GM19239 (cell line): ENCODE results near the gene ODF4.
"Not testable (repeated sequence)": the region's sequence is repeated elsewhere in the genome, so short reads cannot be mapped to it uniquely, and the experiment has no call there.

ENCODE experiments used
- DNase-seq: peaks from one replicate; pipeline ENCODE4 v3.0.0; 2011; ENCODE audit warnings: low spot score; ENCODE audit not compliant: insufficient read length
- FAIRE-seq: peaks from 2 replicates; lab custom pipeline; 2011; peaks lifted over from hg19 to GRCh38; lab: Jason Lieb, UNC

ODF4 gene

DNA sequence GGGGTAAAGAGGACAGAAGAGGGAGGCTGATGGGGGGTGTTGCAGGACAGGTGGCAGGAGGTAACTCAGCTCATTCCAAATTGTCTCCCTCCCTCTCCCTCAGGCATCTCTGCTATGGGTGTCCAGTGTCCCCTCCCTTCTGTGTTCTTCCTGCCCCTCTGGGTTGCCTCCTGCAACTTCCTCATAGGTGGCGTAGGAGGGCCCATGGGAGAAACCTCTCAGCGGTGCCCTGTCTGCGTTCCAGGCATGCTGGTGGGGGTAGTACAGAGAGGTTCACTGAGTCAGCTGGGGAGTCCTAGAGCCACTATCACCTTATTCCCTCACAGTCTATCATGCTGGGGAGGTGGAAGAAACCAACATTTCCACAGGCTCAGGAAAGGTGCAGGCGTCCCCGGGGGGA lies 14.7 kb upstream of the ODF4 start:
- no peak for FAIRE-seq

DNA sequence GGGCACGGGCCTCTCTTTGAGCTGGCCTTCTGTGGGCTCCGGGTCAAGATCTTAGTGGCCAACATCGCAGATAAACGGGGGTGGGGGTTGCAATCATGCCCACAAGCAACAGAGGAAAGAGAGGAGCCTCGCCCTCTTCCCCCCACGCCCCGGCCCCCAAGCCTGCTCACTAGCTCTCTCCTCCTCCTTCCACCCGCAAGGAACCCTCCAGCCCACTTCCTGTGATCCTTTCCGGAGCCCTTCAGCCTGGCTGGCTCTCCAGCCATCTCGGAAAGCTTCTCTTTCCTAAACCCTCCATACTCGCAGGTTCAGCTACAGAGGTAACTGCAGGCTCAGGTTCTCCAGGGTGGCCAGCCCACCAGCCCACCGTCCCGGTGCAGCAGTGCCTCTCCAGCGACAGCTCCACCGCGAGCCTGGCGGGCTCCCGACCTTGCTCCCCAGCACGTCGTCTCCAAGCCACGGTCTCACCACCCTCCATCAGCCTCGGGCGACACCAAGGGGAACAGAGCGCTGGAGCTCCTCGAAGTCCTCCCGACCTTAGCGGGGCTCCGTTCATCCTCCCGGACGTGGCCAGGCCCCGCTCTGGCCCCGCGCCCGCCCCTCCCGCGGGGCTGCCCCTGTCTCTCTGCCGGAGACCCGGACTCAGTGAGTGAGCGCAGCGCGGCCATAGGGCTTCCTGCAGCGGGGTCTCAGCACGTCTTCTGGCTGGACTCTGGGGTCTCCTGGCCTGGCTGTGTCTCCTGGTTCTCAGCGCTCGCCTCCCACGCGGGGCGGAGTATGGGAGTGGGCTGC lies 12.9 kb upstream of the ODF4 start:
- FAIRE-seq, result no peak
- DNase-seq, result peak; percentile 45

More for the DNA sequence above, 14.7 kb upstream of the ODF4 start:
- DNase-seq, result no peak

DNA sequence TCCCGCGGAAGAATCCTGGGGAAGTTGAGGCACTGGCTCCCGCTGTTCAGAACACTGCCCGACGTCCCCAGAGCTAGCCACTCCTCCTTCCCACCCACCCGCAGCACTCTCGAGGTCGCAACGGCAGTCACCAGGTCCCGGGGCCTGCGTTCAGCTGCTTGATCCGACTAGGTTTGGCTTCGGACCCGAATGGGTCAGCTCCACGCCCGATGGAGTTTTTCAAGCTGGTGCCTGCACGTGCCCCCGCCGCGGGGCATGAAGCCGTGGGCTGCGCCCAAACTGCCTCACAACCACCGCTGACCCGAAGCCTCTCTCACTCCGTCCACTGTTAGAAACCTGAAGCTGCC lies 12.4 kb upstream of the ODF4 start:
- FAIRE-seq, result no peak
- DNase-seq, result no peak

DNA sequence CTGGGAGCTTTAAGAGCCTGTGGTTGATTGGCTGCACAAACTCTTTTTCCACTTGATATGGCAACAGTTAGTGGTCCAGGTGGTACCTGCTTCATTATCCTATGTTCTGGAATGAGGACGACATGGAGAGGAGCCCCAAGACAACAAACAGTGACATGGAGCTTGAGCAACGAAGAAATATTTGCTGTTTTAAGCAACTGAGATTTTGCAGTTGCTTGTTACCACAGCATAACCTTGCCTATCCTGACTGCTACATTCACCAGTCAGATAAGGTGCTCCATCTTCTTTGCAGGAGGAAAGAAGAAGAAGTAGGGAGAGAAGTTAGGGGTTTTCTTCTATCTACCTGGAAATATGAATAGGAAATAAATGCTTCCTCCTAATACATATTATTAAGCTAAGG lies 7.5 kb upstream of the ODF4 start:
- DNase-seq (no peak), FAIRE-seq (no peak)

DNA sequence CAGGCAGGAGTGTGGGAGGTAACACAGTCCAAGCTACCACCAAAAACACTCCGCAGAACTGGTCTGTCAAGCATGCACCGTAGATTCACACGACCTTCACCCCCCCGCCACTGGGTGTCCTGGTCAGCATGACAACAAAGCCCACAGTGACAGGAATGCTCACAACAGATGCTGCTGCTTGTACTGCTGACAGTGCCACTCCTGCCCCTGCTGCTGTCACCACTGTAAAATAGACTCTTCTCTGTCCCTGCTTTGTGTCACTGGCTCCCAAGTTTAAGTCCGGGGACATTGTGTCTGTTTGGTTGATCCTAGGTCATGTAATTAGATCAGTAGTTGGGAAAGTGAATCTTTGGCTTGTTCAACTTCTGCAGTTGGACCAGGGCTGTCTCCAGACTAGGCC lies 7.0 kb upstream of the ODF4 start:
- FAIRE-seq (no peak), DNase-seq (no peak)

DNA sequence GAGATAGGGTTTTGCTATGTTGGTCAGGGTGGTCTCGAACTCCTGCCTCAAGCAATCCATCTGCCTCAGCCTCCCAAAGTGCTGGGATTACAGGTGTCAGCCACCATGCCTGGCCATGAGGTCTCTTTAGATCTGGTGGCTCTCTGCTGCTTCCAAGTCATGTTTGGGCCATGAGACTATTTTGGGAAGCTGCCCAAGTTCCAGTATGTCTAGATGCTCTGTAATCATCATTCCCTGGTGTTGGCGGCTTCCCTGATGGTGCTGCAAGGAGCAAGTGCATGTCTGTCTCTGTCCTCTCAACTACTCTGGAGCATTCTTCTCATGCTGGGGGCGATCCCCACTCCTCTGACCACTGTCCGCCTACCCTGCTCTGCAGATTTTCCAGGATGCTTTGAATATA lies 6.4 kb upstream of the ODF4 start:
- no peak for FAIRE-seq
- no peak for DNase-seq

DNA sequence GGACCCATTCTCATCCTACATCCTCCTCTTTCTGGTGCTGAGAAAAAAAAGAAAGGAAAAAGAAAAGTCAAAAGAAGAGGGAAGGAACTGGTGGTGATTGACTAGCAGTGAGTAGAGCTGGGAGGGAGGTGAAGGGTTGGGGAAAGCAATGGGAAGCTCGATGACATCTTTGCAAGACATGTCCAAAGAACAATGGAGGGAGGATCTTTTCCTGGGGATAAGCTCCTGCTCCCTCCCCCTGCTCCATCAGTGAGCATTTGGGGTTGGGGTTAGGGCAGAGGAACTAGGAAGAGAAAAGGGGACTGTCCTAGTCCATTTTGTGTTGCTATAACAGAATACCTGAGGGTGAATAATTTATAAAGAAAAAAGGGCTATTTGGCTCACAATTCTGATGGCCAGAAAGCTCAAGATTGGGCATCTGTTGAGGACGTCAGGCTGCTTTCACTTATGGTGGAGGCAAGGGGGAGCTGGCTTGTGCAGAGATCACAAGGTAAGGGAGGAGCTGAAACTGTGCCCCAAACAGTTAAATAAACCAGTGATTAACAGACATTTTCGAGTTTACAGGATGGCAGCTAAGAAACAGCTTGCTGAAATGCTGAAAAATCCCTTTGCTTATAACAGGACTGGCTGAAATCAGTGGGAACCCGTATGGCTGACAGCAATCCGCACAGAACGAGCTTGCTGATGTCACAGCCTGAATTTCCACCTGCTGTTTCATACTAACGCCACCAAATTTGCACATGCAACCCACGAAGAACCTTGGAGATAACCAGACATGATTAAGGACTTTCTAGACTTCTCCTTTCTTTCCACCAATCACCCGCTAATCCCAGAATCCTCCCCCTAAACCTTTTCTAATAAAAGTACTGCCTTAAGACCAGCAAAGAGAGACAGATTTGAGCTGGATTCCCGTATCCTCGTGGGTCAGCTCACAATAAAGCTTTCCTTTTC lies 1.6 kb upstream of the ODF4 start:
- FAIRE-seq, result no peak
- DNase-seq, result no peak

DNA sequence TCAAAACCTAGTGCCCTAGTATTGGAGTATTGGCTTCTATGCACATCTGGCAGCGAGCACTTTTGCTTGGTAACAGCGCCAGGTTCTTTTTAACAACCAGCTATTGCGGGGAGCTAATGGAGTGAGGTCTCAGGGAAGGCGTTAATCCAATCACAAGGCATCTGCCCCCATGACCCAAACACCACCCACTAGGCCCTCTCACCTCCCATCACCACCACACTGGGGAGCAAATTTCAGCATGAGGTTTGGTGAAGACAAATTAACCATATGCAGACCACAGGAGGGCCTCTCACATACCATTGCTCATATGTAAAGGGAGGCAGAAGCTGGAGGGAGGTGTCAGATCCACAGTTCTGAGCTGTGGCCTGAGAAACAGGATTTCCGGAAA lies 893 bp upstream of the ODF4 start:
- FAIRE-seq (no peak), DNase-seq (no peak)

DNA sequence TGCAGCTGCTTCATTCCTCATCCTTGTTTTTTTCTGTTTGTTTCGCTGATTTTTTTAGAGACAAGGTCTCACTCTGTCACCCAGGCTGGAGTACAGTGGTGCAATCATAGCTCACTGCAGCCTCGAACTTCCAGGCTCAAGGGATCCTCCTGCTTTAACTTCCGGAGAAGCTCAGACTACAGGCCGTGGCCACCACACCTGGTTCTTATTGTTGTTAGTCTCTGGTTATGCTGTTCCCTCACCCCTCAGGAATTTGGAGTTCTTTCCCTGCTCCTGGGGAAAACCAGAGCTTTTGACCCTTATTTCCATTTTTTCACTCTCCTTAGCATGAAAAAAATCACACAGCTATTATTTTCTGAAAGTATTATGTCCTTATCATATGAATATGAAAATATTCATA lies 1.8 kb downstream of the ODF4 start:
- FAIRE-seq (no peak), DNase-seq (no peak)

DNA sequence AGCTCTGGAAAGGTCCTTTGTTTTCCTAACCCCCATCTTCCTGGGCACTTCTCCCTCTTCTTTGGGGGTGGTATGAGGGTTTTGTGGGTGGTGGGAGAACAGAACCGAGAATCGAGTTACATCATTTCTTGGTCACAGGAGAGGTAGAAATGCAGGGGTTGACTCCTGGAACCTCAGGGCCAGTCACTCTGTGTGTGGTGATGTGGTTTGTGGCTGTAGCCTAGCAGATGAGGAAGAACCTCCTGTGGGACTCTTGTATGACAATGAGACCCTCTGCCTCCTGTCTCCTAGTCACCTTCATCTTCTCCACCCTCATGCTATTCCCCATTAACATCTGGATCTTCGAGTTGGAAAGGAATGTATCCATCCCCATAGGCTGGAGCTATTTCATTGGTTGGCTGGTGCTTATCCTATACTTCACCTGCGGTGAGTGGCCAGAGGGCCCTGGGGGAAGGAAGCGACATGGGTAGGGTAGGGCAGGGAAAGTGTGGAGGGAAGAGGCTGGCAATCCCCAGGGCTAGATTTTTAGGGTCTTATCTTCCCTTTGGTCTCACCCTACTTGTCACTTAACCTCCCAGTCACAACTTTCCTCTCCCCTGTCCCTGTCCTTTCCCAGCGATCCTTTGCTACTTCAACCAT lies 5.5 kb downstream of the ODF4 start:
- DNase-seq (no peak), FAIRE-seq (no peak)

DNA sequence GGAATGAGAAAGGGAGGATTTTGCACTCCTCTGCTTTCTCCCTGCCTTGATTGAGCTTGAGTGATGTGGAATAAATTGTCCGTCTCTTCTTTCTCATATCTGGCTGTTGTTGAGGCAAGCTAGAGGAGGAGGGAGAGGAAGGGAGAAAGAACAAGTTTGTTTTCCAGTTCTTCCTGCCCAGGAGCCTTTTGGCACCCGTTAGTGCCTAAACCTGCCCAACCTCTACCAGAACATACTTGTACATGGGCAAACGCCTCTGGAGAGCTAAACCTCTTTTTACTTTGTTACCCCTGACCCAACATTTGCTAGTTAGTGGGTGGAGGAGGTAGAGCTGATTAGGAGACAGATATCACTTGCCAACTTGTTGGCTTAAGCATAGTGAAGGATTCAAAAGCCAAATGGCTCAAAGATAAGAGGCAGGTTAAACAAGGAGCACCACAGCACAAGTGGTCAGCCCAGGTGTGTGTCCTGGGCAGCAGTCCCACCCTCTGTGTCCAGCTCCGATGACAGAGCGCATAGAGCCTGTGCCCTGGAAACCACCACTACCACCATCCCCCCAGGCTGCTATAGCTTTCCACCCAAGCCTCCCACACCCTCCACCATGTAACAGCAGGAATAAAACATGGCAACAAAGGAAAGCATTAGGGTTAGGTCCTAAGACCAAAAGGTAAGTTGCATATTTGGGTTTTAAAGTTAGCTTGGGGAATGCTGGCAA lies 6.5 kb downstream of the ODF4 start:
- no peak for FAIRE-seq
- no peak for DNase-seq

DNA sequence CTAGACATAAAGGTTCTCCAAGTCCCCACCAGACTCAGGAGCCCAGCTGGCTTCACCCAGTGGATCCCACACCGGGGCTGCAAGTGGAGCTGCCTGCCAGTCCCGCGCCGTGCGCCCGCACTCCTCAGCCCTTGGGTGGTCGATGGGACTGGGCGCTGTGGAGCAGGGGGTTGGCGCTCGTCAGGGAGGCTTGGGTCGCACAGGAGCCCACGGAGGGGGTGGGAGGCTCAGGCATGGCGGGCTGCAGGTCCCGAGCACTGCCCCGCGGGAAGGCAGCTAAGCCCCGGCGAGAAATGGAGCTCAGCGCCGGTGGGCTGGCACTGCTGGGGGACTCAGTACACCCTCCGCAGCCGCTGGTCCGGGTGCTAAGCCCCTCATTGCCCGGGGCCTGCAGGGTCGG lies 7.4 kb downstream of the ODF4 start:
- not testable (repeated sequence) for FAIRE-seq, DNase-seq

DNA sequence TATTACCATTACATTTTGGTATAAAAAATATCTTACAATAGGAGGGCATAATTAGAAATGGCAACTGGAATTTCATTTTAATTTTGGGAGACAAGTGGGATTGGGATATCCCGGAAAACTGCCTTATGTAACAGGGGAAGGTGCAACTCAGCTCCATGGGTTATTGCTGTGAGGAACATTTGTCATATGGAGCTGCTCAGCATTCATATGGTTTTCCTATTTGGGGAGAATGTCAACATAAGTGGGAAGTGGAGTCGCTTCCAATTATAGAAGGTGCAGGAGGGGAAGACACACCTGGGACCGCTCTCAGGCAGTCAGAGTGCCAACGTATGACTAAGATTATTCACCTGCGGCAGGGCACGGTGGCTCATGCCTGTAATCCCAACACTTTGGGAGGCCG lies 10.7 kb downstream of the ODF4 start:
- FAIRE-seq, result no peak
- DNase-seq, result no peak

DNA sequence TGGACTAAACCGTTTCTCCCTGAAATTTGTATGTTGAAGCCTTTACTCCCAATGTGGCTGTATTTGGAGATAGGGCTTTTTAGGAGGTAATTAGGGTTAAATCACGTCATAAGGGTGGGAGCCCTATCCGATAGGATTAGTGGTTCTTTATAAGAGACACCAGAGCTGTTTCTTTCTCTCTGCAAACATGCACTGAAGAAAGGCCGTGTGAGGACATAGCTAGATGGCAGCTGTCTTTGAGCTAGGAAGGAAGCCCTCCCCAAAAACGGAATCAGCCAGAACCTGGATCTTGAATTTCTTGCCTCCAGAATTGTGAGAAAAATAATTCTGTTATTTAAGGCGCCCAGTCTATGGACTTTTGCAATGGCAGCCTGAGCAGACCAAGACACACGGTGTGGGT lies 14.1 kb downstream of the ODF4 start:
- FAIRE-seq, result no peak
- no peak for DNase-seq

DNA sequence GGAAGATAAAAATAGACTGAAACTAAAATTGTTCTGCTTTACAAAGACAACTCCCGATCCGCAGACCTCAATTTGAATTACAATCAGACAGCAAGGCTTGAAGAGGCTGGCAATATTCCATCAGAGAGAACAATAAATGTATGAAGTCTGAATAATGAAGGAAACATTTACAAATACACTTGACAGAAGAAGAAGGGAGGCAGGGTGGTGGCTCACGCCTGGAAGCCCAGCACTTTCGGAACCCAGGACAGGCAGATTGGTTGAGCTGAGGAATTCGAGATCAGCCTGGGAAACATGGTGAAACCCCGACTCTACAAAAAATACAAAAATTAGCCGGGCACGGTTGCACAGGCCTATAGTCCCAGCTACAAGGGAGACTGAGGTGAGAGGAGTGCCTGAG lies 14.6 kb downstream of the ODF4 start:
- DNase-seq, result no peak
- no peak for FAIRE-seq

DNA sequence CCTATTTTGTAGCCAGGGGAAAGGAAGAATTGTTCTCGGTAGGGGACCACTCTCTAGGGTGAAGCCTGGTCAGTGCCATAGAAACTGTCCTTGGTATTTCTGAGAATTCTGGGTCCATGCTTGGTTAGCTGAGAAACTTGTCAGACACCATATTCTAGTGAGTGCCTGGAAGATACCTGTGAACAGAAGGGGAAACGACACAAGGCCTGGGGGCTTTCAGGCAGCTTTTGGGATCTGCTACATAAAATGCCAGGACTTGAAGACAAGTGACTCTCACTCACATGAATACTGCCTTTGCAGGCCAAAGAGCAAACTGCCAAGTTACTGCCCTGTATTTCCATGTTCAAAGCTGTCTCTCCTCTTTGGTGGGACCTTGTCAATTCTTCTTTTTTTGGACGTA lies 18.3 kb downstream of the ODF4 start:
- FAIRE-seq (no peak), DNase-seq (no peak)

DNA sequence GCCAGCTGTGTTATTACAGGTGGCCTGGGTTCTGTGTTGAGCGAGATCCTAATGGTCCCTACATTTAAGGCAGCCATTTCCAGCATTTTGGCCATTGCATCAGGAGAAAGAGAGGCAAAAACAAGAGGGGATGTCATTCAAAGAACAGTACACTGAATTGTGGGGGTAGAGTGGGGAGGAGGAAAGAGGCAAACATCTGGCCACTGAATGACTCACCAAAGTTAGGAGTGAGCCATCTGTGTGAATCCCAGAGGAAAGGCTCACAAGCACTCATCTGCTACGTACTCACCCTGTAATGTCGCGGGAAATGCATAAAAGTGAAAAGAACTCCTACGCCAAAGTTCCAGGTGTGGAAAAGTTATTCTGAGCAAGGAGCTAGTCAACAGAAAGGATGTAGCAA lies 20.1 kb downstream of the ODF4 start:
- no peak for DNase-seq
- no peak for FAIRE-seq

DNA sequence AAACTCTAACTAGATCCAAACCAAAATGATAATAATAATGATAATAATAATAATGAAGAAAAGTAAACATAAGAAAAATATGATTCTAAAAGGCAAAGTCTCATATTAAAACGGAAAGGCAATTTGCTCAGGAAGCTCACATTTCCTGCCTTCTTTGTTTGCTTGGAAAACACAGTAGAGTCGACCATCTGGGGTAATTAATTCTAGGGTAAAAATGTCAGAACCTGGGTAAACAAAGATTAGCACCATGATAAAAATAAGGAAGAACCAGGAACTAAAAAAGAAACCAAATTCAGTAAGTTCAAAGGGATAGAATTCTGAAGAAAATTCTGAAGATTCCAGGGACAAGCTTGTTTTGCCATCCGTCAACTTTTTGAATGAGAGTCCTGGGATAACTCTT lies 20.6 kb downstream of the ODF4 start:
- FAIRE-seq (no peak), DNase-seq (no peak)

DNA sequence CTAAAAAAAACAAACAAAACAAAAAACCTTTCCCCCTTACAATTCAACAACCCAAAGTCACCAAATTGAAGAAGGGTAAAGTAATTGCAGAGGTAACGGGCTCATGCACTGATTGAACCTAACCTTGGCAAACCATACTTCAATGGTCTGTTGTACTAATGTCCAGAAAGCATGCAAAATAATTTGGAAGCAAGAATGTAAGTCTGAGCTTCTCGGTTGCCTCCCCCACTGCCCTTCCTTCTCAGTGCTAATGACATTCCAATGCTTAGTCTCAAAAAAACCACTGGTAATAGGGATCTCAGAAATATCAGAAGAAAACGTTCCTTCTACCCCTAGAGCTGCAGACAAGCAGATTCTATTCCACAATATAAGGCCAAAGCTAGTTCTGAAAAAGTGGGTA lies 21.1 kb downstream of the ODF4 start:
- DNase-seq (no peak), FAIRE-seq (no peak)

DNA sequence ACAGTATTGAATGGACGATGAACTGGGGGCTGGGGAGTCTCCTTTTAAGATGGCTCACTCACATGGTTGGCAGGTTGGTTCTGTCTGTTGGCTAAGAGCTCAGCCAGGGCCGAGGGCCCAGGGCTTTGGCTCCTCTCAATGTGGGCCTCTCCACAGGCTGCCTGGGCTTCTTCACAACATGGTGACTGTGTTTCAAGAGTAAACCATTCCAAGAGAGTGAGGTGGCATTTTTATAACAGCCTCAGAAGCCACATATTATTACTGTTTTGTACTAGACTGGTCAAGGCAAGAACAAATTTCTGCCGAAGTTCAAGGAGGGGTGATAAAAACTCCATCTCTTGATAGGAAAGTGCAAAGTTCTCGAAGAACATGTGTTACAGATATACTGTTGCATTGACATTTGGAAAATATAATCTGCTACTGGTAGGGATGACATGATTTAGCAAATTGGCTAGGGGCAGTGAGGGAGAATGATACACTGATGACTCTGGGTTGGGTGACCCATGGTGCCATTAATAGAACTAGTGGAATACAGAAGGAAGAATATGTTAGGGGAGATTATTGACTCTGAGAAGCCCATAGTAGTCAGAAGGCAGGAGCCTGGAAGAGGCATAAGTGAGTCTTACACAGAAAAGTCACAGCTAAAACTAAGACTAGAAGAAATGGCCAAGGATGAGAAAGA lies 23.2 kb downstream of the ODF4 start:
- FAIRE-seq, result no peak
- DNase-seq, result no peak
